Lower leg skin (tissue), 3 donors: ENCODE results near the gene NOX5.

Experiments used
- POLR2A ChIP-seq, 2 donors: fragments of 450-650 bp; IDR thresholded peaks; one replicate each; pipeline ENCODE4 v1.6.1; 2016 to 2017; ENCODE audit warnings: antibody characterized with exemption in 2 of 2, mild to moderate bottlenecking in 1 of 2, moderate library complexity in 1 of 2
- TF ChIP-seq, protein P1 (sequence below), 3 donors: fragments of 450-650 bp; IDR thresholded peaks; one replicate each; pipeline ENCODE4 v1.5.1; 2016; ENCODE audit warnings: antibody characterized with exemption in 3 of 3, mild to moderate bottlenecking in 3 of 3, moderate library complexity in 2 of 3

DNA sequence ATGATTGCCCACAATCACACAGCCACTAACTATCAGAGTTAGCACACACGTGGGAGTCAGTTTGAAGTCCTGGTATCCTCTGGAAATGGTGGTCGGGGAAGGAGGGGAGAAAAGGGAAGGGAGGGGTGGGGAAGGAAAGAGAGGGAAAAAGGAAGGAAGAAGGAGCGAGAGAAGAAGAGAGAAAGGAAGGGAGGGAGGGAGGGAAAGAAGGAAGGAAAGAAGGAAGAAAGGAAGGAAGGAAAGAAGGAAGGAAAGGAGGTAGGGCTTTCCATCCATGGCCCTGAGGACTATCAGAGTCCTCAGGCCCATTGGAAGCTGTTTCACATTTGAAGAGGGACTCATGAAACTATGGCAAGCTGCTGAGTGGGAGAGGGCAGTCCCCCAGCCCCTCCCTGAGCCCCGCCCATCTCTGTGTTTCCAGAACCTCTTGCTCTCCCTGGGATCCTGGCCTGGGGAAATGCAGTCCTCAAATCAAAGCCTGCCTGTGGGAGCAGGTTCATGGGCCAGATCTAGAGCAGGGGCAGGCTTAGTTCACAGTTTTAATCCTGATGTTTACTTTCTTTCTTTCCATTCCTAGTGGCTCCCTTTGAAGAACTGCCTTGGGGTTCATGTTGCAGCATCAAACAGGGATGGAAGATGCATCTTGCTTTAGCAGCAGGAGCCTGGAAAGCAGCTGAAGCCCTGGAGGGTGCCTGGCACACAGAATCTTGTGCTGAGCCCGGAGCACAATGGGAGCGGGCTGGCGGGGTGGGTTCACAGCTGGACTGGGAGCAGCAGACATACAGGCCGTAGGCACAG is 79.8 kb downstream of the NOX5 start:
- TF ChIP-seq, protein P1, sequence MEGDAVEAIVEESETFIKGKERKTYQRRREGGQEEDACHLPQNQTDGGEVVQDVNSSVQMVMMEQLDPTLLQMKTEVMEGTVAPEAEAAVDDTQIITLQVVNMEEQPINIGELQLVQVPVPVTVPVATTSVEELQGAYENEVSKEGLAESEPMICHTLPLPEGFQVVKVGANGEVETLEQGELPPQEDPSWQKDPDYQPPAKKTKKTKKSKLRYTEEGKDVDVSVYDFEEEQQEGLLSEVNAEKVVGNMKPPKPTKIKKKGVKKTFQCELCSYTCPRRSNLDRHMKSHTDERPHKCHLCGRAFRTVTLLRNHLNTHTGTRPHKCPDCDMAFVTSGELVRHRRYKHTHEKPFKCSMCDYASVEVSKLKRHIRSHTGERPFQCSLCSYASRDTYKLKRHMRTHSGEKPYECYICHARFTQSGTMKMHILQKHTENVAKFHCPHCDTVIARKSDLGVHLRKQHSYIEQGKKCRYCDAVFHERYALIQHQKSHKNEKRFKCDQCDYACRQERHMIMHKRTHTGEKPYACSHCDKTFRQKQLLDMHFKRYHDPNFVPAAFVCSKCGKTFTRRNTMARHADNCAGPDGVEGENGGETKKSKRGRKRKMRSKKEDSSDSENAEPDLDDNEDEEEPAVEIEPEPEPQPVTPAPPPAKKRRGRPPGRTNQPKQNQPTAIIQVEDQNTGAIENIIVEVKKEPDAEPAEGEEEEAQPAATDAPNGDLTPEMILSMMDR (IDR thresholded peaks at IDR 0.05), result no peak
- no peak for TF ChIP-seq POLR2A (IDR thresholded peaks at IDR 0.05)
